ENCODE measurements around the gene FOXN4.

Gene FOXN4

GRCh38 chr12:109304485-109304884 is 4.6 kb downstream of the FOXN4 start:
- no peak for DNase-seq (ENCODE audit: low spot score)

DNA sequence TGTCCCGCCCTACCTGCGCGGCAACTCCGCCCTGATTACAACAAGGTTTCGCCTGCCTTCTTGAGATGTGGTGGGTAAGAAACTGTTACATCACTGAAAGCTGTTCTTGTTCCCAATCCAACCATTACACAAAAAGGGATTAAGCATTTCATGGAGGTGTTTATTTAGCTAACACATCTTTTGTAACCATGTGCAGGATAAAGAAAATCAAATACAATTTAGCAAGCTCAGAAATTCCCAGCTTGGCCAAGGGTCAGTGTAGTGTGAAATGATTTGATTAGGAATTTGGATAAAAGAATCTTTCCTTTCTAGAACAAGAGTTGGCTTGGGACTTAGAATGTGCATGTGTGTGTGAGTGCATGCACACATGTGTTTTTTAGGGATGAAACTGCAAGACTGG is 6.3 kb downstream of the FOXN4 start:
- no peak for DNase-seq (ENCODE audit: low spot score)

DNA sequence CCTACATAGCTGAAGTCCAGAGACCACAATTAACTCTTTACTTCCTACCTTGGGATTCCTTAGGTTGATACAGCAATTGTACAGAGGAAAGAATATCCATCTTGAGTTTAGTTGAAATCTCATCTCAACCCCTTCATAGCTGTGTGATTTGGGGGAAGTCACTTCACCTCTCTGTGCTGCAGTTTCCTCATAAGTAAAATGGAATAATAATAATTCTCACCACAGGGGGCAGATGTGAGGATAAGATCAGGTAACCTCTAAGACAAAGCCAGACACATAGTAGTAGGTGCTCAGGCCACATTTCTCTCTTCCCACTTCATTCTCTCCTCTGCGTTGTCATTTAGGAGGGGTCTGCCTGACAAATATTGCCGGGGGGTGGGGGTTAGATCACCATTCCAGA is 6.7 kb downstream of the FOXN4 start:
- DNase-seq (ENCODE audit: low spot score), result no peak

GRCh38 chr12:109301643-109302168 is 7.4 kb downstream of the FOXN4 start:
- DNase-seq (ENCODE audit: low spot score), result no peak

DNA sequence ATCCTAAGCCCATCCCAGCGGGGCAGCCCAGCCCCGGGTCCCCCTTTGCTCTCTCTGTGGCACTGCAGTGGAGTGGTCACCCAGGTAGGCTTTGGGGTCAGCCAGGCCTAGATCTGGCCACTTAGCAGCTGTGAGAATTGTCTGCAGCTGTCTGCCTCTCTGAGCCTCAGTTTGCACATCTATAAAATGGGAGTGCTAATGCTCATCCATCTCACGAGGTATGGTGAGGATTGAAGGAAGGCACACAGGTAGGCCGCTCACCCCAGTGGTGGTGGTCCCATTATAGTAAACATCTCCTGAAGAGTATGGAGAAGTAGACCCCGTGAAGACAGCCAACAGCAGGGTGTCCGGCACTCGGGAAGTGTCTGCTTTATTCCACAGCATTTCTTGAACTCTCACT is 9.2 kb downstream of the FOXN4 start:
- DNase-seq (ENCODE audit: low spot score), result no peak

- no peak for DNase-seq (ENCODE audit: low spot score)
Observed at GRCh38 chr12:109296431-109296830, 12.7 kb downstream of the FOXN4 start.

DNA sequence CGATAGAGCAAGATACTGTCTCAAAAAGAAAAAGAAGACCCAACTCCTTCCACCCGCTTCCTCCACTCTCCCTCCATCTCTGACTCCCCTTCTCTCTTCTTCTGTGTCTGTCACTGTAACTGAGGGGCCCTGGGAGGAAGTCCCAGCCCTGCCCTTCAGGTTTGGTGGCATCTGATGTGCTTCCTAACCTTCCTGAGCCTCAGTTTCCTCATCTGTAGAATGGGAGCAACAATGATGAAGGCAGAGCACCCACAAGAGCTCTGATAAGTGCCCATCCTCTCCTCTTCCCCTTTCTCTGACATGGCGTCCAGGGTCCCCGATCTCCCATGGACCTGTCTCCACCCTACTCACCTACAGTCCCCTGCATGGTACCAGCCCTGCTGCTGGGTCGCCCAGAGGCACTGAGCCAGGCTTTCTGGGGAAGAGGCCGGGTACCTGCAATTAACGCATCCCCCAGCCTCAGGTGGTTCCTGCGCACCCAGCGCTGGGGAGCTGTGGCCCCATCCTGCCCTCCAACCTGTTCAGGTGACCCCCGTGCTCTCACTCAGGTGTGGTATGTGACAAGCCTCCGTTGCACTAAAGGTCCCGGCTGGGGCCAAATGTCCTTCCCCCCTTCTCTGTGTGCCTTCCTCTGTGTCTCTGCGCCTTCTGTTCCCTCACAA is 13.2 kb downstream of the FOXN4 start:
- DNase-seq (ENCODE audit: low spot score), result no peak

GRCh38 chr12:109294286-109294796 is 14.7 kb downstream of the FOXN4 start:
- no peak for DNase-seq (ENCODE audit: low spot score)

GRCh38 chr12:109293106-109293505 is 16.0 kb downstream of the FOXN4 start:
- no peak for DNase-seq (ENCODE audit: low spot score)

DNA sequence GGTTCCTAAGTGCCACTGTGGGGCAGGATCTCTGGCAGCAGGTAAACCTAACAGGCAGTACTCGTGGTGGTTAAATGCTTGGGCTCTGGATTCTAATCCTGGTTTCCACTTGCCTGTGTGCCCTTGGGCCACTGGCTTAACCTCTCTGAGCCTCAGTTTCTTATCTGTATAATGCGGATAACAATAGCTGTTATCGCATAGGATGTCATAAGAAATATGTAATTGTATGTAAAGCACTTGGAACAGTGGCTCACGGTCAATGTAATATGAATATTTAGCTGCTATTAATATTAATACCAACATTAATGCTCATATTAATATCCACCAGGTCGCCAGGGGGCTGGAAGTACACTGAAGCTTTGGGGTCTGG is 16.8 kb downstream of the FOXN4 start:
- no peak for DNase-seq (ENCODE audit: low spot score)

GRCh38 chr12:109291521-109292341 is 17.4 kb downstream of the FOXN4 start:
- DNase-seq (ENCODE audit: low spot score), result peak; percentile 69

GRCh38 chr12:109291117-109291516 is 18.0 kb downstream of the FOXN4 start:
- no peak for DNase-seq (ENCODE audit: low spot score)

DNA sequence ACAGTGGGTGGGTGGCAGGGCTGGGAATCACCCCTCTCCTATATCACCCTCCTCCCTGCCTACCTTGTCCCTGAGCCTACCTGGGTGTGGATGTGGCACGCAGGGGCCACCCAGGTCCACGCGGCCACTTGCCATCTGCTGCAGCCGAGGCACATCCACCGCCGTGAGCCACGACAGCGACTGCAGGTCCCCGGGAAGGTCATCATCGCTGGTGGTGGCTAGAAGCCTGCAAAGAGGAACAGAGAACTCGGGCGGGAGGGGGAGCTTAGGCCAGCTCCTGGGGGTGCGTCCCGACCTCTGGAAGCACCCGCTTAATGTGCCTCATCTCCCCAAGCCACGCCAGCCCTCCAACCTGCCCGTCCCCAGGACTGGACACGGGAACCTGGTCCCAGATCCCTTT is 19.0 kb downstream of the FOXN4 start:
- DNase-seq (ENCODE audit: low spot score), result no peak

DNA sequence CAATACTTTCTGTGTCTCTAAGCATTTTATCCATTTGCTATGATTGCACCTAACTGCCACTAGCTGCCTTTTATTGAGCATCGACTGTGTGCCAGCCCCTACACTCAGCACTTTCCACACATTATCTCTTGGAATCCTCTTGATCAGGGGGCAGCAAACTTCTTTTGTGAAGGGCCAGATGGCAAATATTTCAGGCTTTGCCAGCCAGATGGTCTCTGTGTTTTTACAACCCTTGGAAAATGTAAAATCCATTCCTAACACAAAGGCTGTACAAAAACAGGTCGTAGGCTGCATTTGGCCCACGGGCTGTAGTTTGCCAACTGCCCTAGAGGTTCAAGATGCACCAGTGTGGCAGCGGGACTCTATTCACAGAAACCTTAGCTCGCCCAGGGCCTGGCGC is 19.5 kb downstream of the FOXN4 start:
- no peak for DNase-seq (ENCODE audit: low spot score)

DNA sequence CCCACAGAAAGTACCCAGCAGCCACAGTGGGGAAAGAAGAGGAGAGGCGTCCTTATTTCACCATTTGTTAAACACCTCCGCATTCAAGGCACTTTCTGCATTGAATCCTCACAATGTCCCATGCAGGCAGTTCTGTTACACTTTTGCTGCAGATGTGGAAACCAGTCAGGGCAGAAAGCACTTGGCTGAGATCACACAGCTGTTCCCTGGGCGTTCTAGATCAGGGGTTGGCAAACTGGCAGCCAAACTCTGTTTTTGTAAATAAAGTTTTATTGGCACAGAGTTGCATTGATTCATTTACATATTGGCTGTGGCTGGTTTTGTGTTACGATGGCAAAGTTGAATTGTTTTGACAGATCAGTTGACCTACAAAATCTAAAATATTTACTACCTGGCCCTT is 20.1 kb downstream of the FOXN4 start:
- DNase-seq (ENCODE audit: low spot score), result no peak

- DNase-seq (ENCODE audit: low spot score), result no peak
Observed at GRCh38 chr12:109288571-109288970, 20.5 kb downstream of the FOXN4 start.

- DNase-seq (ENCODE audit: low spot score), result no peak
Observed at GRCh38 chr12:109287811-109288469, 21.1 kb downstream of the FOXN4 start.

- DNase-seq (ENCODE audit: low spot score), result no peak
Observed at GRCh38 chr12:109287181-109287580, 21.9 kb downstream of the FOXN4 start.

DNA sequence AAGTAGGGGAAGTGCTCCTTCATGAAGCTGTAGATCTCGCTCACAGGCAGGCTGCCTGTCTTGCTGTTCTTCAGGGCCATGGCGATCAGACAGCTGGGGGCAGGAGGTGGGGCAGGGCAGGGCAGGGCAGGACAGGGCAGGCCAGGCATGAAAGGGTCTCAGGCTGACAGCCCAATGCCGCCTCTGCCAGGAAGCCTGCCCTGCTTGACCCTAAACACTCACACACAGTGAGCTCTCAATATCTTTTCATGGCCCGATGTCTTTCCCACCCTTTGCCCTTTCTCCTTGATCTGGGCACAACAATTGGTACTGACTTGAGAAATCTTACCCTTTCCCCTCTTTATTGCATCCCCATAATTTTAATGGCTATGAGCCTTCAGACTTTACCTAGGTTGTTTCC is 22.4 kb downstream of the FOXN4 start:
- DNase-seq (ENCODE audit: low spot score), result no peak

GRCh38 chr12:109286252-109286651 is 22.8 kb downstream of the FOXN4 start:
- DNase-seq (ENCODE audit: low spot score), result no peak

GRCh38 chr12:109284392-109284791 is 24.7 kb downstream of the FOXN4 start:
- no peak for DNase-seq (ENCODE audit: low spot score)

DNA sequence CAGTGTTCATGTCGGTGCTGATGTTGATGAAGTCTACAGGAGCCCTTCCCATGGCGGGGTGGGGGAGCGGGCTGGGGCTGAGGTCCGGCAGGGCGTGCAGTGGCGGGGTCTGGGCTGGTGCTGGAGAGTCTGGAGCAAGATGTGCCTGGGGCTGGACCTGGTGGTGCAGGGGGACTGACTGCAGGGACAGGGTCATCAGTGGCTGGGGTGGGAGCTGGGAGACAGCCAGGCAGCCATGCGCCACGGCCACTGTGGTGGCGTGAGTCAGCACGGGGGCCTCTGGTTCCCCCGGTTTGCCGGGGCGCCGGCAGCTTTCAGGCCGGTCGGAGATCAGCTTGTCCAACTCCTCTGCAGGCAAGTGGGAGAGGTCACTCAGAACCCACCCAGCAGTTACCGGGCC is 27.6 kb downstream of the FOXN4 start:
- DNase-seq (ENCODE audit: low spot score), result no peak

DNA sequence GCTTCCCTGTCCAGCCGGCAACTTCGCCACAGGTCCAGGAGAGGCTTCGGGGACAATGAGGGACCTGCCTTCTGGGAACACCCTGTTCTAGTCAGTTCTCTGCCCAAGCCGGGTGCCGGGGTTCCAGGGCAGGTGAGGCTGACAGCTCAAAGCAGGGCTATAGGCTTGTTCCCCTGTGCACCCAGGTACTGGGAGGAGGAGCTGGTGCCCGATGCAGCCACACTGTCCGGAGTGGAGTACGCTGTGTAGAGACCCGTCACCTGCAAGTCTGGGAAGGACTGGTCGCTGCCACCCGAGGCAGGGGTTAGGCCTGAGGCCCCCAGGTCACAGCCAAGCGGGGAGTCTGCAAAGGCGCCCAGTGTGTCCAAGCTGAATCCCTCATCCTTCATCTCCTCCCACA is 29.6 kb downstream of the FOXN4 start:
- no peak for DNase-seq (ENCODE audit: low spot score)
